H1 (cell line): ENCODE results near the gene BEST2. TPM values are rescaled to one million over a fixed set of nuclear protein-coding genes. Genes with fewer than 3 reads are reported as not detected.
A peak's percentile ranks its signal among the peaks of the same experiment; 100 is the strongest.

Experiments used
- CTCF ChIA-PET: fragments of 300-600 bp; sonication (Branson Sonifier 250); formaldehyde crosslinking; loops from one replicate; lab custom pipeline; 2021; ENCODE audit not compliant: partially characterized antibody; lab: Charles Lee
- POLR2A ChIA-PET: fragments of 300-600 bp; sonication (Branson Sonifier 250); formaldehyde crosslinking; loops from one replicate; lab custom pipeline; 2021; ENCODE audit warnings: inconsistent platforms; ENCODE audit not compliant: partially characterized antibody; lab: Charles Lee
- DNase-seq, 2 experiments: peaks; one replicate each; pipeline versions ENCODE4 v3.0.0 to v3.0.0-alpha.2; 2010 to 2022; ENCODE audit warnings: low spot score in 2 of 2, low read depth in 1 of 2, mixed read lengths in 1 of 2
- FAIRE-seq: peaks from 2 replicates; lab custom pipeline; 2011; peaks lifted over from hg19 to GRCh38; lab: Jason Lieb, UNC
- H2AFZ ChIP-seq: 2 replicates; pipeline ENCODE4 v1.8.1; 2012; ENCODE audit warnings: low read length, inconsistent platforms
- H2AK5ac ChIP-seq: 2 replicates; pipeline ENCODE4 v1.6.1; 2013; ENCODE audit warnings: low read depth, low read length
- H2BK120ac ChIP-seq: replicated peaks from 2 replicates; pipeline ENCODE3; 2013; ENCODE audit warnings: low read depth, low read length, inconsistent platforms
- H2BK12ac ChIP-seq: 2 replicates; pipeline ENCODE4 v1.6.1; 2013; ENCODE audit warnings: low read depth, low read length
- H2BK15ac ChIP-seq: 2 replicates; pipeline ENCODE4 v1.6.1; 2013; ENCODE audit warnings: low read length
- H2BK20ac ChIP-seq: 2 replicates; pipeline ENCODE4 v1.6.1; 2013; ENCODE audit warnings: low read length
- H2BK5ac ChIP-seq: 2 replicates; pipeline ENCODE4 v1.6.1; 2013; ENCODE audit warnings: low read depth, low read length
- H3K14ac ChIP-seq: 2 replicates; pipeline ENCODE4 v1.6.1; 2013; ENCODE audit warnings: inconsistent platforms; ENCODE audit not compliant: insufficient read length
- H3K18ac ChIP-seq: 2 replicates; pipeline ENCODE4 v1.6.1; 2013; ENCODE audit warnings: low read length; ENCODE audit errors: extremely low read depth
- H3K23ac ChIP-seq: 2 replicates; pipeline ENCODE4 v1.6.1; 2013; ENCODE audit warnings: inconsistent platforms; ENCODE audit not compliant: insufficient read length
- H3K23me2 ChIP-seq: 2 replicates; pipeline ENCODE4 v1.6.1; 2013; ENCODE audit warnings: low read depth, low read length
- H3K27ac ChIP-seq: 2 replicates; pipeline ENCODE4 v1.6.1; 2011; ENCODE audit warnings: low read depth, low read length, inconsistent platforms
- H3K27me3 ChIP-seq, 4 experiments: replicated peaks in 1 of 4; 1 replicate in 1 of 4; 2 replicates in 3 of 4; pipeline versions ENCODE4 v1.6.1 to v1.8.1; 2011 to 2013; ENCODE audit warnings: low read length in 3 of 4, mild to moderate bottlenecking in 3 of 4, inconsistent platforms in 2 of 4, mixed read lengths in 2 of 4, moderate library complexity in 1 of 4; ENCODE audit not compliant: control insufficient read depth in 3 of 4, insufficient read depth in 3 of 4; ENCODE audit errors: extremely low read depth in 1 of 4
- H3K36me3 ChIP-seq, 4 experiments: 2 replicates each; pipeline versions ENCODE4 v1.6.1 to v1.8.1; 2011 to 2013; ENCODE audit warnings: mild to moderate bottlenecking in 4 of 4, low read length in 3 of 4, moderate library complexity in 2 of 4, control low read depth in 1 of 4, inconsistent platforms in 1 of 4; ENCODE audit not compliant: insufficient read depth in 4 of 4, control insufficient read depth in 2 of 4
- H3K4ac ChIP-seq: replicated peaks from 2 replicates; pipeline ENCODE3; 2013; ENCODE audit warnings: low read length, low read depth, mixed read lengths, inconsistent platforms; ENCODE audit not compliant: insufficient read length
- H3K4me1 ChIP-seq, 4 experiments: replicated peaks in 1 of 4; 1 replicate in 1 of 4; 2 replicates in 3 of 4; pipeline versions ENCODE4 v1.6.1 to v1.8.1; 2011 to 2013; ENCODE audit warnings: low read length in 3 of 4, inconsistent platforms in 2 of 4, mixed read lengths in 1 of 4; ENCODE audit not compliant: insufficient read depth in 4 of 4, control insufficient read depth in 3 of 4
- H3K4me2 ChIP-seq, 2 experiments: 2 replicates each; pipeline versions ENCODE4 v1.6.1 to v1.8.1; 2011 to 2013; ENCODE audit warnings: low read depth in 2 of 2, low read length in 2 of 2, control low read depth in 1 of 2, inconsistent platforms in 1 of 2, mild to moderate bottlenecking in 1 of 2; ENCODE audit not compliant: insufficient read depth in 1 of 2
- H3K4me3 ChIP-seq, 4 experiments: fragments of 200-600, 300-600 bp in 1 of 4; sonication (generic), shearing (Covaris generic), sonication (Bioruptor Twin) in 1 of 4; 2 replicates each; pipeline versions ENCODE4 v1.5.1 to v1.8.1; 2011 to 2016; ENCODE audit warnings: low read length in 4 of 4, low read depth in 3 of 4, control low read depth in 2 of 4, inconsistent platforms in 2 of 4, mild to moderate bottlenecking in 2 of 4, mixed read lengths in 1 of 4, moderate library complexity in 1 of 4; ENCODE audit not compliant: insufficient read depth in 2 of 4; ENCODE audit errors: extremely low read depth in 1 of 4
- H3K56ac ChIP-seq: replicated peaks from 2 replicates; pipeline ENCODE3; 2013; ENCODE audit warnings: low read depth, mild to moderate bottlenecking, mixed read lengths, low read length, inconsistent platforms; ENCODE audit not compliant: insufficient read length
- H3K79me1 ChIP-seq: 2 replicates; pipeline ENCODE4 v1.6.1; 2013; ENCODE audit warnings: low read depth, low read length, control low read depth
- H3K79me2 ChIP-seq, 2 experiments: 2 replicates each; pipeline versions ENCODE4 v1.6.1 to v1.8.1; 2012 to 2013; ENCODE audit warnings: low read length in 2 of 2, mild to moderate bottlenecking in 2 of 2, inconsistent platforms in 1 of 2; ENCODE audit not compliant: insufficient read depth in 2 of 2, control insufficient read depth in 1 of 2
- H3K9ac ChIP-seq, 4 experiments: replicated peaks in 1 of 4; 1 replicate in 1 of 4; 2 replicates in 3 of 4; pipeline versions ENCODE4 v1.6.1 to v1.8.1; 2011 to 2013; ENCODE audit warnings: low read depth in 3 of 4, low read length in 3 of 4, control low read depth in 2 of 4, mild to moderate bottlenecking in 2 of 4, moderate library complexity in 2 of 4, inconsistent platforms in 1 of 4; ENCODE audit errors: extremely low read depth in 1 of 4
- H3K9me3 ChIP-seq, 2 experiments: 2 replicates each; pipeline versions ENCODE4 v1.6.1 to v1.8.1; 2012 to 2013; ENCODE audit warnings: mild to moderate bottlenecking in 2 of 2, moderate library complexity in 2 of 2, control low read depth in 1 of 2, inconsistent platforms in 1 of 2, low read depth in 1 of 2, low read length in 1 of 2, mixed read lengths in 1 of 2; ENCODE audit not compliant: insufficient read depth in 2 of 2
- H4K20me1 ChIP-seq, 2 experiments: replicated peaks in 1 of 2; 2 replicates each; pipeline versions ENCODE3 to v1.8.1; 2011 to 2013; ENCODE audit warnings: inconsistent platforms in 2 of 2, low read length in 2 of 2, mild to moderate bottlenecking in 1 of 2; ENCODE audit not compliant: insufficient read depth in 2 of 2, control insufficient read depth in 1 of 2
- H4K5ac ChIP-seq: 2 replicates; pipeline ENCODE4 v1.6.1; 2013; ENCODE audit warnings: low read length, low read depth, mixed read lengths, inconsistent platforms; ENCODE audit not compliant: insufficient read length
- H4K8ac ChIP-seq: 2 replicates; pipeline ENCODE4 v1.8.0; 2013; ENCODE audit warnings: mild to moderate bottlenecking, moderate library complexity, low read length, inconsistent platforms; ENCODE audit not compliant: insufficient read depth; ENCODE audit errors: extremely low read depth
- H4K91ac ChIP-seq: replicated peaks from 2 replicates; pipeline ENCODE3; 2013; ENCODE audit warnings: low read length, mixed read lengths, inconsistent platforms; ENCODE audit not compliant: insufficient read length
- EGR1 ChIP-seq: IDR thresholded peaks from 2 replicates; pipeline ENCODE4 v1.6.1; 2011; ENCODE audit warnings: low read depth, low read length, borderline replicate concordance
- WGBS, 2 experiments: shearing (Covaris generic) in 1 of 2; methylation state at CpG; one replicate each; pipeline versions ENCODE4 v1.1.6 to v1.1.7; 2013 to 2015; ENCODE audit warnings: low lambda C conversion rate in 2 of 2, mixed read lengths in 2 of 2, inconsistent platforms in 1 of 2, low coverage in 1 of 2, missing lambda C conversion rate in 1 of 2; ENCODE audit not compliant: insufficient replicate concordance in 2 of 2, insufficient coverage in 1 of 2, insufficient read length in 1 of 2; ENCODE audit errors: extremely low coverage in 1 of 2, missing lambda C conversion rate in 1 of 2; 5-methylcytosine and 5-hydroxymethylcytosine counted together
- polyA plus RNA-seq, 7 experiments: library from polyadenylated mRNA; depleted of rRNA in 3 of 7; stranded (reverse) in 5 of 7; unstranded in 2 of 7; fragments of >200 nt in 5 of 7; fragments of 200-250 nt in 2 of 7; gene quantifications; 1 replicate in 5 of 7; 2 replicates in 1 of 7; 4 replicates in 1 of 7; pipeline versions ENCODE4 v1.2.1 to v1.2.3, GENCODE V29; 2011 to 2013; ENCODE audit warnings: missing spikeins in 2 of 7, mixed read lengths in 2 of 7
- total RNA-seq: library from RNA; stranded (reverse); fragmentation: NEBNext Ultra II Directional; extraction: Animal tissue kit (Norgen Biotek cat#: 25700); gene quantifications from 2 replicates; pipeline ENCODE4 v1.2.1, GENCODE V29; 2021

The BEST2 gene
- total and polyA plus RNA-seq, 2 of the 8 experiments (the other 6 are each of a cell fraction or from before 2014, with no cell fraction given): 4.6 to 7.3 TPM

GRCh38 chr19:12783849-12784393 is 32.3 kb downstream of the BEST2 start:
- Histone ChIP-seq H4K5ac (peak overlapping the region; percentile 67), H3K27ac (no peak overlapping the region), H2AFZ (no peak overlapping the region)

More at GRCh38 chr19:12783849-12784393, 32.3 kb downstream of the BEST2 start:
- DNase-seq: no peak
- Histone ChIP-seq H3K23ac (no peak overlapping the region), H3K79me2 (no peaks in the 10 kb centered on the region), H2BK120ac (peak overlapping the region; percentile 75), H4K20me1 (peaks cover 0 to 1% of the 10 kb centered on the region in 2 experiments), H3K23me2 (peaks cover 16% of the 10 kb centered on the region; the same call in 1 of the 2 replicates), H4K91ac (peak overlapping the region; percentile 75), H2BK20ac (peak overlapping the region; percentile 95; the same call in 1 of the 2 replicates), H3K79me1 (no peaks in the 10 kb centered on the region; the same call in 1 of the 2 replicates), H3K56ac (no peak overlapping the region), H2AK5ac (peak overlapping the region; percentile 99), H3K9me3 (no peaks in the 10 kb centered on the region), H3K36me3 (no peaks in the 10 kb centered on the region), H3K9ac (no peak overlapping the region), H2BK15ac (peak overlapping the region; percentile 99; the same call in 1 of the 2 replicates), H3K4ac (peak overlapping the region; percentile 91), H2BK12ac (peak overlapping the region; percentile 99), H3K18ac (peak overlapping the region; percentile 78), H3K4me3 (peak overlapping the region in 1 of 4 experiments; percentile 77; a peak in 1 of 8 replicates), H2BK5ac (peak overlapping the region; percentile 82; the same call in 1 of the 2 replicates), H3K4me1 (peaks cover 16 to 32% (median 22%) of the 10 kb centered on the region in 4 experiments), H4K8ac (peak overlapping the region; percentile 62; the same call in 1 of the 2 replicates), H3K4me2 (peak overlapping the region; percentile 51 to 58; a peak in 3 of 4 replicates), H3K14ac (no peak overlapping the region), H3K27me3 (no peaks in the 10 kb centered on the region)
- ChIA-PET CTCF (interaction anchor here (9.3 kb wide), 1 partner anchor 12 kb away, joined by 277 read pairs; the partner anchor contains the start of gene JUNB), POLR2A (interaction anchor here (0.6 to 16.6 kb wide), 4 partner anchors 14 to 1189 kb away, joined by 3 to 317 read pairs (median 4); partner anchors contain the start of genes JUNB, PRDX2 and THSD8)
- FAIRE-seq: no peak
- no peak for TF ChIP-seq EGR1
- WGBS, 2 experiments: 93% methylated on average over 8 of the region's 19 CpGs; no CpG with 5 or more reads in 1 of the 2 experiments
